GM10266 (cell line): Measurements from ENCODE around the gene MICU2.

Experiments
- DNase-seq: peaks from one replicate; pipeline ENCODE4 v3.0.0; 2012; ENCODE audit errors: extremely low spot score
- CTCF ChIP-seq: IDR thresholded peaks from 2 replicates; pipeline ENCODE4 v1.5.1; 2012; ENCODE audit warnings: mild to moderate bottlenecking, low read depth; ENCODE audit not compliant: control insufficient read depth, insufficient read depth; ENCODE audit errors: missing control alignments

The MICU2 gene

GRCh38 chr13:21486322-21486721 is 117.6 kb downstream of the MICU2 start:
- no peak for TF ChIP-seq CTCF
- no peak for DNase-seq

- DNase-seq: no peak
- TF ChIP-seq CTCF: no peak
Observed at GRCh38 chr13:21483748-21484147, 120.2 kb downstream of the MICU2 start.

- no peak for DNase-seq
- no peak for TF ChIP-seq CTCF
Observed at GRCh38 chr13:21481359-21481758, 122.6 kb downstream of the MICU2 start.

GRCh38 chr13:21478881-21479808 is 124.8 kb downstream of the MICU2 start:
- peak; percentile 55 for TF ChIP-seq CTCF
- peak; percentile 46 for DNase-seq

GRCh38 chr13:21476893-21477472 is 127.0 kb downstream of the MICU2 start:
- peak; percentile 76 for DNase-seq
- TF ChIP-seq CTCF: peak; percentile 95

- no peak for DNase-seq
- no peak for TF ChIP-seq CTCF
Observed at GRCh38 chr13:21475115-21475514, 128.9 kb downstream of the MICU2 start.

GRCh38 chr13:21470785-21471184 is 133.2 kb downstream of the MICU2 start:
- DNase-seq: no peak
- TF ChIP-seq CTCF: no peak
